Measurements from ENCODE around the gene CCDC50. TPM values are rescaled to one million over a fixed set of nuclear protein-coding genes. Genes with fewer than 3 reads are reported as not detected.

Gene CCDC50
- total and polyA plus RNA-seq, 2 of the 8 experiments (the other 6 are each of a cell fraction or from before 2014, with no cell fraction given) = 7.3 to 19.2 TPM

DNA sequence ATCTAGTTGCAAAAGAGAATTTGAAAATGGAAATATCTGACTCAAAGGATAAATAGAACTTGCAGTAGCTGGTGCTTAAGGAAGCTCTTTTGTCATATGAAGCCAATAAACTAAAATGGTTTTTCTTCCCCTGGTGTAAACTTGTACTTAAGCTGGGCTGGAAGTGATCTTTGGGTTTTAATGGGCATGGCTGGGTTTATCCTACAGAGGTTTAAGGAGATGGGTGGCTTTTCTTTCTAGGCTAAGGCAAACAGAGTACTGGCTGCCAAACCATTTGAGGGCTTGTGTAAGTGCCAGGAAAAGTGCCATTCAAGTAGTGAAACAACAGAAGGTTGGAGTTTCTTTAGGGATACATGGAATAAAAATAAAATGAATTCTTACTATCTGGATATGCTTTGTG, 13.2 kb downstream of the CCDC50 start (continued):
- TF ChIP-seq, protein P1, sequence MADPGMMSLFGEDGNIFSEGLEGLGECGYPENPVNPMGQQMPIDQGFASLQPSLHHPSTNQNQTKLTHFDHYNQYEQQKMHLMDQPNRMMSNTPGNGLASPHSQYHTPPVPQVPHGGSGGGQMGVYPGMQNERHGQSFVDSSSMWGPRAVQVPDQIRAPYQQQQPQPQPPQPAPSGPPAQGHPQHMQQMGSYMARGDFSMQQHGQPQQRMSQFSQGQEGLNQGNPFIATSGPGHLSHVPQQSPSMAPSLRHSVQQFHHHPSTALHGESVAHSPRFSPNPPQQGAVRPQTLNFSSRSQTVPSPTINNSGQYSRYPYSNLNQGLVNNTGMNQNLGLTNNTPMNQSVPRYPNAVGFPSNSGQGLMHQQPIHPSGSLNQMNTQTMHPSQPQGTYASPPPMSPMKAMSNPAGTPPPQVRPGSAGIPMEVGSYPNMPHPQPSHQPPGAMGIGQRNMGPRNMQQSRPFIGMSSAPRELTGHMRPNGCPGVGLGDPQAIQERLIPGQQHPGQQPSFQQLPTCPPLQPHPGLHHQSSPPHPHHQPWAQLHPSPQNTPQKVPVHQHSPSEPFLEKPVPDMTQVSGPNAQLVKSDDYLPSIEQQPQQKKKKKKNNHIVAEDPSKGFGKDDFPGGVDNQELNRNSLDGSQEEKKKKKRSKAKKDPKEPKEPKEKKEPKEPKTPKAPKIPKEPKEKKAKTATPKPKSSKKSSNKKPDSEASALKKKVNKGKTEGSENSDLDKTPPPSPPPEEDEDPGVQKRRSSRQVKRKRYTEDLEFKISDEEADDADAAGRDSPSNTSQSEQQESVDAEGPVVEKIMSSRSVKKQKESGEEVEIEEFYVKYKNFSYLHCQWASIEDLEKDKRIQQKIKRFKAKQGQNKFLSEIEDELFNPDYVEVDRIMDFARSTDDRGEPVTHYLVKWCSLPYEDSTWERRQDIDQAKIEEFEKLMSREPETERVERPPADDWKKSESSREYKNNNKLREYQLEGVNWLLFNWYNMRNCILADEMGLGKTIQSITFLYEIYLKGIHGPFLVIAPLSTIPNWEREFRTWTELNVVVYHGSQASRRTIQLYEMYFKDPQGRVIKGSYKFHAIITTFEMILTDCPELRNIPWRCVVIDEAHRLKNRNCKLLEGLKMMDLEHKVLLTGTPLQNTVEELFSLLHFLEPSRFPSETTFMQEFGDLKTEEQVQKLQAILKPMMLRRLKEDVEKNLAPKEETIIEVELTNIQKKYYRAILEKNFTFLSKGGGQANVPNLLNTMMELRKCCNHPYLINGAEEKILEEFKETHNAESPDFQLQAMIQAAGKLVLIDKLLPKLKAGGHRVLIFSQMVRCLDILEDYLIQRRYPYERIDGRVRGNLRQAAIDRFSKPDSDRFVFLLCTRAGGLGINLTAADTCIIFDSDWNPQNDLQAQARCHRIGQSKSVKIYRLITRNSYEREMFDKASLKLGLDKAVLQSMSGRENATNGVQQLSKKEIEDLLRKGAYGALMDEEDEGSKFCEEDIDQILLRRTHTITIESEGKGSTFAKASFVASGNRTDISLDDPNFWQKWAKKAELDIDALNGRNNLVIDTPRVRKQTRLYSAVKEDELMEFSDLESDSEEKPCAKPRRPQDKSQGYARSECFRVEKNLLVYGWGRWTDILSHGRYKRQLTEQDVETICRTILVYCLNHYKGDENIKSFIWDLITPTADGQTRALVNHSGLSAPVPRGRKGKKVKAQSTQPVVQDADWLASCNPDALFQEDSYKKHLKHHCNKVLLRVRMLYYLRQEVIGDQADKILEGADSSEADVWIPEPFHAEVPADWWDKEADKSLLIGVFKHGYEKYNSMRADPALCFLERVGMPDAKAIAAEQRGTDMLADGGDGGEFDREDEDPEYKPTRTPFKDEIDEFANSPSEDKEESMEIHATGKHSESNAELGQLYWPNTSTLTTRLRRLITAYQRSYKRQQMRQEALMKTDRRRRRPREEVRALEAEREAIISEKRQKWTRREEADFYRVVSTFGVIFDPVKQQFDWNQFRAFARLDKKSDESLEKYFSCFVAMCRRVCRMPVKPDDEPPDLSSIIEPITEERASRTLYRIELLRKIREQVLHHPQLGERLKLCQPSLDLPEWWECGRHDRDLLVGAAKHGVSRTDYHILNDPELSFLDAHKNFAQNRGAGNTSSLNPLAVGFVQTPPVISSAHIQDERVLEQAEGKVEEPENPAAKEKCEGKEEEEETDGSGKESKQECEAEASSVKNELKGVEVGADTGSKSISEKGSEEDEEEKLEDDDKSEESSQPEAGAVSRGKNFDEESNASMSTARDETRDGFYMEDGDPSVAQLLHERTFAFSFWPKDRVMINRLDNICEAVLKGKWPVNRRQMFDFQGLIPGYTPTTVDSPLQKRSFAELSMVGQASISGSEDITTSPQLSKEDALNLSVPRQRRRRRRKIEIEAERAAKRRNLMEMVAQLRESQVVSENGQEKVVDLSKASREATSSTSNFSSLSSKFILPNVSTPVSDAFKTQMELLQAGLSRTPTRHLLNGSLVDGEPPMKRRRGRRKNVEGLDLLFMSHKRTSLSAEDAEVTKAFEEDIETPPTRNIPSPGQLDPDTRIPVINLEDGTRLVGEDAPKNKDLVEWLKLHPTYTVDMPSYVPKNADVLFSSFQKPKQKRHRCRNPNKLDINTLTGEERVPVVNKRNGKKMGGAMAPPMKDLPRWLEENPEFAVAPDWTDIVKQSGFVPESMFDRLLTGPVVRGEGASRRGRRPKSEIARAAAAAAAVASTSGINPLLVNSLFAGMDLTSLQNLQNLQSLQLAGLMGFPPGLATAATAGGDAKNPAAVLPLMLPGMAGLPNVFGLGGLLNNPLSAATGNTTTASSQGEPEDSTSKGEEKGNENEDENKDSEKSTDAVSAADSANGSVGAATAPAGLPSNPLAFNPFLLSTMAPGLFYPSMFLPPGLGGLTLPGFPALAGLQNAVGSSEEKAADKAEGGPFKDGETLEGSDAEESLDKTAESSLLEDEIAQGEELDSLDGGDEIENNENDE (IDR thresholded peaks at IDR 0.05; ENCODE audit: insufficient replicate concordance, low read length) = no peak
- TF ChIP-seq RBBP5 (IDR thresholded peaks at IDR 0.05; ENCODE audit: borderline replicate concordance, low read depth, low read length) = no peak
- TF ChIP-seq SIN3A (conservative IDR thresholded peaks at IDR 0.05 in 1 of 2, IDR thresholded peaks at IDR 0.05 in 1 of 2; ENCODE audit: low read depth in 1 of 2, low read length in 2 of 2) = no peak
- TF ChIP-seq, protein P2, sequence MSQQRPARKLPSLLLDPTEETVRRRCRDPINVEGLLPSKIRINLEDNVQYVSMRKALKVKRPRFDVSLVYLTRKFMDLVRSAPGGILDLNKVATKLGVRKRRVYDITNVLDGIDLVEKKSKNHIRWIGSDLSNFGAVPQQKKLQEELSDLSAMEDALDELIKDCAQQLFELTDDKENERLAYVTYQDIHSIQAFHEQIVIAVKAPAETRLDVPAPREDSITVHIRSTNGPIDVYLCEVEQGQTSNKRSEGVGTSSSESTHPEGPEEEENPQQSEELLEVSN (IDR thresholded peaks at IDR 0.05) = no peak
- TF ChIP-seq KDM5A (IDR thresholded peaks at IDR 0.05; ENCODE audit: low read length) = no peak

Measured in H1 (cell line).